Activated naive CD8-positive, alpha-beta T cell treated with anti-CD3 and anti-CD28 coated beads for 36 hours (primary cell): ENCODE data around the gene SERPINA1. TPM values are rescaled to one million over a fixed set of nuclear protein-coding genes. Genes with fewer than 3 reads are reported as not detected.
"Not testable (repeated sequence)": the region's sequence is repeated elsewhere in the genome, so short reads cannot be mapped to it uniquely, and the experiment has no call there.

ENCODE experiments used
- DNase-seq: peaks from one replicate; pipeline ENCODE4 v3.0.0; 2021
- H3K27ac Mint-ChIP-seq: one replicate; pipeline ENCODE4 v1.8.0; 2022; ENCODE audit warnings: mild to moderate bottlenecking, moderate library complexity, mixed read lengths
- H3K27me3 Mint-ChIP-seq: one replicate; pipeline ENCODE4 v1.8.0; 2022; ENCODE audit warnings: mild to moderate bottlenecking, mixed read lengths
- H3K36me3 Mint-ChIP-seq: one replicate; pipeline ENCODE4 v1.8.0; 2021; ENCODE audit warnings: mild to moderate bottlenecking, mixed read lengths
- H3K4me1 Mint-ChIP-seq: one replicate; pipeline ENCODE4 v1.8.0; 2021; ENCODE audit warnings: mixed read lengths
- H3K4me3 Mint-ChIP-seq: one replicate; pipeline ENCODE4 v1.8.0; 2022; ENCODE audit warnings: mild to moderate bottlenecking, moderate library complexity, mixed read lengths
- H3K9me3 Mint-ChIP-seq: one replicate; pipeline ENCODE4 v1.8.0; 2022; ENCODE audit warnings: mixed read lengths
- total RNA-seq, 2 experiments: library from RNA; stranded (reverse); gene quantifications; one replicate each; pipeline ENCODE4 v1.2.3, GENCODE V29; 2021

Gene SERPINA1
- 1 to 10 TPM; 1.1 to 1.3 TPM for total RNA-seq

DNA sequence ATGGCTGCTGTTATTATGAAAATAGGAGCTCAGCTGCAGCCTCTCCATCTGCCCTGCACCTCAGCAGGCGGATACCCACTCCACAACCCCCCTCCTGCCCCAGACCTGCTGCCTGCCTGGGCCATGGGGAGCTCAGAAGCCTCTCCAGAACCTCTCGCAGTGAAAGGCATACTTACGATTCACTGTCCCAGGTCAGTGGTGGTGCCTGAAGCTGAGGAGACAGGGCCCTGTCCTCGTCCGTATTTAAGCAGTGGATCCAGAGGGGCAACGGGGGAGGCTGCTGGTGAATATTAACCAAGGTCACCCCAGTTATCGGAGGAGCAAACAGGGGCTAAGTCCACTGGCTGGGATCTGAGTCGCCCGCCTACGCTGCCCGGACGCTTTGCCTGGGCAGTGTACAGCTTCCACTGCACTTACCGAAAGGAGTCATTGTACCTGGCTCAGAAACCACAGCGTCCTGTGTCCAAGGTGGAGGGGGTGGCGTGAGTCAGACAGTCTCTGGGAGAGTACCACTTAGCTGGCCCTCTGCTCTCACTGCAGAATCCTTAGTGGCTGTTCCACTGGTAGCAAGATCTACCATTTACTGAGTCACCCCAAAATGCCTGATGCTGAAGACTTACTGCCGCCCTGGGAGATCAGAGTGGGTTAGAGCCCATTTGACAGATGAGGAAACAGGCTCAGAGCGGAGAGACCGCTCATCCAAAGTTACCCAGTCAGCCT, at the start of gene SERPINA1:
SERPINA1 (minus strand) TSS at position 219 of the 720 bp plus-strand sequence. CDS start 5,365 bp downstream, outside the sequence.
- Mint-ChIP-seq H3K27ac (no peak within 1 kb of the TSS), H3K36me3 (no peaks in the 10 kb centered on the region), H3K4me3 (no peak within 1 kb of the TSS), H3K27me3 (no peaks in the 10 kb centered on the region), H3K9me3 (no peaks in the 10 kb centered on the region), H3K4me1 (peaks cover 20% of the 10 kb centered on the region)
- DNase-seq = no peak

DNA sequence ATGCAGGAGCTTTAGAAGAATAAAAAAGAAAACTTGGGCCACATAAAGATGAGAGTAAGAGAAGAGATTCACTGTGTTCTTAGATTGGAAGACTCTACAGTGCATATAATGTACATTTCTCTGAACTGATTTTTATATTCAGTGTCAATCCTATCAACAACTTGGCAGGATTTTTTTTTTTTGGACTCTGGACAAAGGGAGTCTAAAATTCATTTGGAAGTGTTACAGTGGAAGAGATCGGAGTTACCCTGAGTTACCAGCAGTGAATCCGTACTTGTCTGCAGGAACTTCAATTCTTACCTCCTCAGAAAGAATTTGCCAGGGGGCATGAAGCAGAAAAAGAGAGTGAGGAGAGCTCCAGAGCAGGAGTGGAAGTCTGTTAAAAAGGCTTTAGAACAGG, 40.2 kb upstream of the SERPINA1 start:
- DNase-seq = no peak
- no peak overlapping the region for H3K4me3 Mint-ChIP-seq
- peaks cover 6% of the 10 kb centered on the region for H3K9me3 Mint-ChIP-seq
- H3K36me3 Mint-ChIP-seq = no peaks in the 10 kb centered on the region
- no peak overlapping the region for H3K27ac Mint-ChIP-seq
- H3K27me3 Mint-ChIP-seq = peaks cover 15% of the 10 kb centered on the region
- H3K4me1 Mint-ChIP-seq = no peaks in the 10 kb centered on the region

DNA sequence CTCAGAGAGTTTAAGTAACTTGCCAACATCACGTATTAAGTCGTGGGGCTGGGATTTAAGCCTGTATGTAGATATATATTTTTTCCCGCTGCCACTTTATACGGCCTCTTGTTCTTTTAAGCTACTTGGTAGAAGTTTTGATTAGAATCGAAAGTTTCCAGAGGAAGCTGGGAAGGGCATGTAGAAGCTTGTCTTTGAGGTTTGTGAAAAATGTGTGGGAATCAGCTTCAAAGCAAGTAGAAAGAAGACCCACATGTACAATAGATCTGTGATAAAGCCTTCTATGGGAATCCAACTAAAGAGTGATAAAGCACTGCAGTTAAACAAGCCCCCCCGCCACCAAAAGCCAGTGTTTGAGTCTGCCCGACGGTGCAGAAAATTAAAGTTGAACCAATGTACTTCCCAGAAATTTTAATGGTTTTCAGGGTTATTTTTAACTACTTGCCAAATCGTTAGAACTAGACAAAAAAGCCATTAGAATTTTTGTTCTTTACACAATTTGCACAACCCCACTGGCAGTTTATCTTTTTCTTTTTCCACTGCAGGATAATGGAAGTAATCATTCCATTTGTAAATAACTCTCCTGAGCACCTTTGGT, 38.7 kb upstream of the SERPINA1 start:
- Mint-ChIP-seq H3K4me3 (no peak overlapping the region), H3K27me3 (peaks cover 27% of the 10 kb centered on the region), H3K36me3 (no peaks in the 10 kb centered on the region), H3K4me1 (no peaks in the 10 kb centered on the region), H3K27ac (no peak overlapping the region), H3K9me3 (peaks cover 6% of the 10 kb centered on the region)
- no peak for DNase-seq

DNA sequence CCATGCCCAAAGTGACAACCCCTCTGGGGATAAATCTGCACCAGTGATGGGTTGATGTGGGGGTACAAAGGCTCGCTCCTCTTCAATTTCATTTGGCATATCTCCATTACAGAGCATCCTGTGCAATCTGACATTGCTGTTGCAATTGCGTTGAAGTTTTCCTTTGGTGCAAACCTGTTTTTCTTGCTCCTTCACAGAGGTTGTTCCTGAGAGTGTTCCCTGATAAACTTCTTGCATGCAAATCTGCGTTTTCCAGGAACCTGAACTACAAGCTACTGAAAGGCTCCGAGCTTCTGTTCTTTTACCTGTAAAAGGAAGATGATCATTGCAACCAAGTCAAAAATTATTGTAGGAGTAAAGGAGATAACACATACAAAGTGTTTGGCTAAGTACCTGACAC, 38.1 kb upstream of the SERPINA1 start:
- Mint-ChIP-seq H3K27me3 (peaks cover 29% of the 10 kb centered on the region), H3K27ac (no peak overlapping the region), H3K4me1 (no peaks in the 10 kb centered on the region), H3K9me3 (peaks cover 6% of the 10 kb centered on the region), H3K36me3 (no peaks in the 10 kb centered on the region), H3K4me3 (no peak overlapping the region)
- DNase-seq = no peak

DNA sequence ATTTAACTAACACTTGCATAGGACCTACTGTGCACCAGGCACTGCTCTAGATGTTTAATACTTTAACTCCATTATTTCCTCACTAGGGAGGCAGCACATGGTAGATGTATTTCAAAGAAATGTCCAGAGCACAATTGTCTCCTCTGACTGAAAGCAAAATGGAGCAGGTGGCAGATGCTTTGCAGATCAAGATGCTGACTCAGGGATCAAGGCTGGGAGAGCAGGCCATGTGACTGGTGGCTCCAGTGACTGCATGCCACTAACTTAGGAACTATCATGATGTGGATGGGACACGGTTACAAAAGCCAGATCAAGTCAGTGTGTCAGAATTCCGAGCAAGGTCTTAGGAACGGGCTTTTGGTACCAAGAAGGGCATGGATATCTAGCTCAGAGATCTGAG, 36.0 kb upstream of the SERPINA1 start:
- Mint-ChIP-seq H3K4me1 (no peaks in the 10 kb centered on the region), H3K9me3 (peaks cover 3% of the 10 kb centered on the region), H3K36me3 (no peaks in the 10 kb centered on the region), H3K4me3 (no peak overlapping the region), H3K27me3 (peaks cover 34% of the 10 kb centered on the region), H3K27ac (no peak overlapping the region)
- DNase-seq = no peak

DNA sequence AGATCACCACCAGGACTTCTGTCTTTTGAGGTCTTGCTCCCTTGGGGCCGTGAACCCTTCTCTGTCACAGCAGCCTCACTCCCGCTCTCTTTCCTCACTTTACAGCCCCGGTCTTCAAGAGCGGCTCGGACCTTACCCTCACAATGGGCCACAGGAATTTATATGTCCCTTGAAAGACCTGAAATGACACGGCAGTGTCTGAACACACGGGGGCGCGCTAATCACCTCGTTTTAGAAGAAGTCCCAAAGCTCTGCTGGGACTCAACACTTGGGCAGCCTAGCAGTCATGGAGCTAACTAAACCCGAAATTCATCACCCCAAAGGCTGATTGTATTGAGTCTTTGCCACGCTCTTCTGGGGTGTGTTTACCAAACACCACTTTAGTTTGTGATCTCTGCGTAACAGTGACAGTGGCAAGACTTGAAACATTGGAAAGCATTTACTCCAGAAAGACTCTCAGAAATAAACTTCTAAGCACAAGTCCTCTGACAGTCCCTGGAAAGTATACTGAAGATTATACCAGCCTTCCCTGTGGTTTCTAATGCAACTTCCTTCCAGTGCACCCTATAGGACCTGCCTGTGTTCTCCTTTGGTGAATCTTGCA, 35.2 kb upstream of the SERPINA1 start:
- no peaks in the 10 kb centered on the region for H3K36me3 Mint-ChIP-seq
- H3K27ac Mint-ChIP-seq = no peak overlapping the region
- DNase-seq = peak; percentile 20
- H3K4me1 Mint-ChIP-seq = no peaks in the 10 kb centered on the region
- H3K27me3 Mint-ChIP-seq = peaks cover 34% of the 10 kb centered on the region
- H3K9me3 Mint-ChIP-seq = peaks cover 4% of the 10 kb centered on the region
- no peak overlapping the region for H3K4me3 Mint-ChIP-seq

DNA sequence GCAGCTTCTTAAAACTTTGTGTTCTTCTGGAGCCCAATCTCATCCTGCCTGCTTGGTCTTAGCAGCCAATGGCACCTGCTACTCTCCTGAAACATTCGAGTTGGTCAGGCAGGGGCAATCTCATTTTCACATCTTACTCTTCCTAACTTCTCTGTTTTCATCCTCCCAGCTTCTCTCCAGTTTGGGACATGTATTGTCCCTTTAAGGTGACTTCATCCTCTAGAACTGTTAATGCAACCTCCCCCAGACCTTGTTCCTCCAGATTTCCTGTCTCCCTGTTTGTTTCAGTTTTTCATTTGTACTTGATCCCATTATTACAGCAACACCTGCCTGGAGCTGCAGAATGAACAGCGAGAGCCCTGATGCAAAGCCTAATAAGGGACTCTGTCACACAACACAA, 32.9 kb upstream of the SERPINA1 start:
- no peak for DNase-seq
- no peaks in the 10 kb centered on the region for H3K4me1 Mint-ChIP-seq
- peaks cover 10% of the 10 kb centered on the region for H3K9me3 Mint-ChIP-seq
- no peak overlapping the region for H3K4me3 Mint-ChIP-seq
- peaks cover 34% of the 10 kb centered on the region for H3K27me3 Mint-ChIP-seq
- no peaks in the 10 kb centered on the region for H3K36me3 Mint-ChIP-seq
- no peak overlapping the region for H3K27ac Mint-ChIP-seq

DNA sequence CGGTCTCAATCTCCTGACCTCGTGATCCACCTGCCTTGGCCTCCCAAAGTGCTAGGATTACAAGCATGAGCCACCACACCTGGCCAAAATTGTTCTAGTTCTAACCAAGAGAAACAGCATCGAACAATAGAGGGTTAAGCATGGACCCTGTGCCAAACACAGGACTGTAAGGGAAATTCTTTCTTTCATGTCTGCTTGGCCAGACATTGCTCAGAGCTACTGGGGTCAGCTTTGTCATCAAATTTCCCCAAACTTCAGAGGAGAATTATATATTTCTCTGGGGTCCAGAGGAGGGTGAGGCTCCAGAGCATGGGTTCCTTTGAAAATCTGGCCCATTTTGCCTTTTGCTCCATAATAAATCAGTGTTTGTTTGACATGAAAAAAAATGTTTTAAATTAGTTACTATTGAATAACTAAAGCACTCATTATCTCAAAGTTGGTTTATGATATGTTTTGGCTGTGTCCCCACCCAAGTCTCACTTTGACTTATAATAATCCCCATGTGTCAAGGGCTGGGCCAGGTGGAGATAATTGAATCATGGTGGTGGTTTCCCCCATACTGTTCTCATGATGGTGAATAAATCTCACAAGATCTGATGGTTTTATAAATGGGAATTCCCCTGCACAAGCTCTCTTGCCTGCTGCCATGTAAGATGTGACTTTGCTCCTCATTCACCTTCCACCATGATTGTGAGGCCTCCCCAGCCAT, 29.2 kb upstream of the SERPINA1 start:
- peaks cover 12% of the 10 kb centered on the region for H3K9me3 Mint-ChIP-seq
- not testable (repeated sequence) for DNase-seq, H3K4me3 Mint-ChIP-seq, H3K27ac Mint-ChIP-seq, H3K4me1 Mint-ChIP-seq, H3K36me3 Mint-ChIP-seq
- H3K27me3 Mint-ChIP-seq = peaks cover 15% of the 10 kb centered on the region

DNA sequence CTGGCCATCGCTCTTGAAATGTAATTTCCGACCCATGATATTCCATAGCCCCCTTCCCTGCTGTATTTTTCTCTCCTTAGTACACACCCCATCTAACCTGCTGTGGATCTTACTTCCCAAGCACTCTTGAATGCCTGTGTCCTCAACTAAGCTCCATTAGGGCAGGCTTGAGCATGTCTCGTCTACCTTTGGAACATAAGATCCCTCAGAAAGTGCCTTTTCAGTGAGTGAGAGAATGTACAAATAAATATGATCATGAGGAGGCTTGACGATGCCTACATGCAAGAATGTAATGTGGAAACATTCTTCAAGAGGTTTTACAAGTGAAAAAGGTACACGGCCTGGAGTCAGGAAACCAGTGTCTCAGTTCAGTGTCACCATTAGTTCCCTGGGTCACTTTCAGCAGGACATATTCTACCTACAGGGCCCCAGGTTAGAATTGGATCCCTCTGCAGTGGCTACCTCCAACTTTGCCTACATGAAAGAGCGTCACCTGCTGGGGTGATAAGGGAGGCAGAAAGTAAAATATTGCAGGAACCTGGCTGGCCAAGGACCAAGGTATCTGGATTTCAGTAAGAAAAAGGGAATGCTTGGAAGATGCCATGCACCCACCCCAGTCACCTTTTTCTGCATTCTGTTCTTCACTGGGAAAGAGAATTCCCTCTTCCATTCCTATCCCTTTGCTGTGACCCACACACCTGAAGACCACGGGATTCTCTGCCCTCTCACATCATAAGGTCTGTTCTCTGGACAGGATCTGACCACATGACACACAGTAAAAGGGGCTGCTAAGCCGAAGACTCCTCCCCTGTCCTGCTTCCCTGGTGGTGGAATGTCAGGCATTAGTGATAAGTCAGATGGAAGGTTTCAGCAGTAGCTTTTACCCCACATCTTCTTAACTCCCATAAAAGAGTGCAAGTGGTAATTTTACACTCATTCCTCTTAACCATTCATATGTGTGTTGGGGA, 24.6 kb upstream of the SERPINA1 start:
- no peak for DNase-seq
- no peak overlapping the region for H3K4me3 Mint-ChIP-seq
- no peaks in the 10 kb centered on the region for H3K4me1 Mint-ChIP-seq
- H3K36me3 Mint-ChIP-seq = no peaks in the 10 kb centered on the region
- peaks cover 12% of the 10 kb centered on the region for H3K27me3 Mint-ChIP-seq
- H3K9me3 Mint-ChIP-seq = peaks cover 12% of the 10 kb centered on the region
- no peak overlapping the region for H3K27ac Mint-ChIP-seq

DNA sequence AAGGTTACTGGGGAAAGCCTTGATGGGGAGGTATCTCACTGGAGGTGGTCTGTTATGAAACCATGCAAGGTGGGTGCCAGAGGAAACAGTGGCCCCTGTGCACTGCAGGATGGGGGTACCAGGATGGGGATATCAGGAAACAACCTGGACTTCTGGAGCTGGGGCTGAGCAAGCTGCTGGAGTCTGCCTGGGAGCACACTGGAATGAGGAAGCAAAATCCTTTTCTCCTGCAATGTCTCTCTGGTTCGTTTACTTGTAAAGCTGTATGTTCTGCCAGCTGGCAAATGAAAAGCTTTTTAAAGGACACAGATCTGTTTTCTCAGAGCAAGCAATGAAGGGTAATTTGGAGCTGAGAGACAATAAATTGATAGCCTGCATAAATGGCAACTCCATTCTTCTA, 23.2 kb upstream of the SERPINA1 start:
- Mint-ChIP-seq H3K36me3 (no peaks in the 10 kb centered on the region), H3K4me1 (no peaks in the 10 kb centered on the region), H3K4me3 (no peak overlapping the region), H3K27ac (no peak overlapping the region), H3K9me3 (peaks cover 15% of the 10 kb centered on the region), H3K27me3 (peaks cover 12% of the 10 kb centered on the region)
- DNase-seq = no peak

DNA sequence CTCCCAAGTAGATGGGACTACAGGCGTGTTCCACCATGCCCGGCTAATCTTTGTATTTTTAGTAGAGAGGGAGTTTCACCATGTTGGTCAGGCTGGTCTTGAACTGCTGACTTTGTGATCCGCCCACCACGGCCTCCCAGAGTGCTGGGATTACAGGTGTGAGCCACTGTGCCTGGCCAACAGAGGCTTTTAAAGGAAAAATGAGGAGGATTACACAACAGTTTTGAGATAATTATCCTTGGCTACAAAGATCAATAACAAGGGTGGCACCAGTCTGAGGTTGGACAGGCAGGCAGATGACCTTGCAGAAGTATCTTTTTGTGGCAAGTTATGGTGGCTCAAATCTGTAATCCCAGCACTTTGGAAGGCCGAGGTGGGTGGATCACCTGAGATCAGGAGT, 21.0 kb upstream of the SERPINA1 start:
- H3K27me3 Mint-ChIP-seq = peaks cover 12% of the 10 kb centered on the region
- not testable (repeated sequence) for H3K4me1 Mint-ChIP-seq, H3K4me3 Mint-ChIP-seq, H3K27ac Mint-ChIP-seq, DNase-seq, H3K36me3 Mint-ChIP-seq
- peaks cover 15% of the 10 kb centered on the region for H3K9me3 Mint-ChIP-seq

DNA sequence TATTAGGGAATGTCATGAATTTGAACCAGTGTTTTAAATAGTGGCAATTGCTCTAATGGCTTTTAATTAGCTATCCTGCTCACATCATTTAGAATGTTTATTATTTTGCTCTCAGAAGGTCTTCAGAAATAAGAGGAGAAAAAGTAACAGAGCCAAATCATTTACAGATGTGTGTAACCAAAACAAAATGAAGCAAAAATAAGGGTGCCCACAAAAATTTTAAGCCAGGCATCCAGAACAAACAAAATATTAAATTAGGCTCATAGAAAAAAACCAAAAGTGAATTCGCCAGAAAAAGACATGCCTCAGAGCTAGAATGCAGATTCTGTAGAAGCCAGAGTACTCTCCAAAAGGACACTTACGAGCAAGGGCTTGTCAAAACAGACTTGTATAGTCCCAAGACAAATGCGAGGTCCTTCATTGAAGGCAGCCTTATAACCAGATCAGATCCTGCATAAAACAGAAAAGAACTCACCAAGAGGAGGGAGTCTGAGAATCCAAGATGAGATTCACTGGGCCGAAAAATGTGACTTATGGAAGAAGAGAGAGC, 20.2 kb upstream of the SERPINA1 start:
- H3K4me3 Mint-ChIP-seq = no peak overlapping the region
- no peak for DNase-seq
- no peak overlapping the region for H3K27ac Mint-ChIP-seq
- no peaks in the 10 kb centered on the region for H3K4me1 Mint-ChIP-seq
- H3K27me3 Mint-ChIP-seq = peaks cover 12% of the 10 kb centered on the region
- peaks cover 15% of the 10 kb centered on the region for H3K9me3 Mint-ChIP-seq
- no peaks in the 10 kb centered on the region for H3K36me3 Mint-ChIP-seq

DNA sequence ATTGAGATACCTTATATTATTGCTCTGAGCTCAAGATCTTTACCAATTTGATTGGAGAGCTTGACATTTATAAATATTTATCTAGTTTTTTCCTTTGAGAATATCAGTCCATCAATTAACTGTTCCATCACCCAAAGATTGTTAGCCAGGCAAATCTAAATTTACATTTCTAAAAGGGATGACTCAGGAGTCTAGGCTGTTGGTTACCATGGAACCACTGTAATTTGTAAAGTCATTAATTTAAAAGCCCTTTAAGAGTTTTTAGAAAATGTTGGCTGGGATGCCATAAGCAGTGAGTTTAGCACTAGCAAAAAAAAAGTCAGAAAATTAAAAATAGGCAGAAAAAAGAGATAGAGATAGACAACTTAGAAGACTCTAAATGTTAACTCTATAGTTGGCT, 19.5 kb upstream of the SERPINA1 start:
- peaks cover 9% of the 10 kb centered on the region for H3K27me3 Mint-ChIP-seq
- peaks cover 15% of the 10 kb centered on the region for H3K9me3 Mint-ChIP-seq
- H3K36me3 Mint-ChIP-seq = no peaks in the 10 kb centered on the region
- no peak overlapping the region for H3K4me3 Mint-ChIP-seq
- no peaks in the 10 kb centered on the region for H3K4me1 Mint-ChIP-seq
- H3K27ac Mint-ChIP-seq = no peak overlapping the region
- no peak for DNase-seq

DNA sequence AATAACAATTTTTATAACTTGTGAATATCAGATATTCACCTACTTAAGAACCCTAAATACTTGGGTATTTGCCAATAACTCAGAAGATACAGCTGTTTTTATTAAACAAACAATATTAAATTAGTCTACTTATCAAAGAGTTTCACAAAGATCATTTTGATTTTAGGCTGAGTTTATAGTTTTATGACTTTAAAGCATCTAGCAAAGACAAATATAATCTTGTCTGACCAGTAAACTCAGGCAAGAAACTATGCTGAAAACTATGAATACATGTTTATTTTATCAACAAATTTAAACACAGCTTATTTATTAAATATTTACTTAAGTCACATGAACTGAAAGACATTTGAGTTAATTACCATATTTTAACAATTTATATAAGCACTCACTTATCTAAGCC, 18.5 kb upstream of the SERPINA1 start:
- DNase-seq = no peak
- Mint-ChIP-seq H3K4me3 (no peak overlapping the region), H3K27ac (no peak overlapping the region), H3K9me3 (peaks cover 12% of the 10 kb centered on the region), H3K4me1 (no peaks in the 10 kb centered on the region), H3K36me3 (no peaks in the 10 kb centered on the region), H3K27me3 (peaks cover 7% of the 10 kb centered on the region)
